K562 (cell line): ENCODE results near the gene IGF1R.

ENCODE experiments used
- CAMTA2 ChIP-seq: fragments of 250-450 bp; sonication (Bioruptor Pico); conservative IDR thresholded peaks from 2 replicates; pipeline ENCODE4 v1.5.1; 2022
- CBX2 ChIP-seq: fragments of 200-600 bp; sonication (generic); IDR thresholded peaks from one replicate; pipeline ENCODE4 v1.6.1; 2012; ENCODE audit warnings: mild to moderate bottlenecking, low read length, inconsistent platforms; ENCODE audit not compliant: insufficient read depth, poor library complexity, severe bottlenecking
- FOXJ3 ChIP-seq: sonication (generic); formaldehyde crosslinking; IDR thresholded peaks from 2 replicates; pipeline ENCODE4 v1.4.0; 2020; ENCODE audit warnings: mild to moderate bottlenecking, missing genetic modification reagents
- MAZ ChIP-seq, 2 experiments: fragments of 450-650 bp in 1 of 2; sonication (generic) in 1 of 2; formaldehyde crosslinking; IDR thresholded peaks in 1 of 2; conservative IDR thresholded peaks in 1 of 2; 2 replicates each; pipeline versions ENCODE4 v1.4.0 to v1.5.0; 2020; ENCODE audit warnings: mild to moderate bottlenecking in 1 of 2, missing genetic modification reagents in 1 of 2
- ZBTB1 ChIP-seq: sonication (generic); formaldehyde crosslinking; IDR thresholded peaks from 2 replicates; pipeline ENCODE4 v1.8.1; 2023; ENCODE audit warnings: missing genetic modification reagents, low read depth, mild to moderate bottlenecking, borderline replicate concordance
- ZNF384 ChIP-seq: IDR thresholded peaks from 2 replicates; pipeline ENCODE4 v1.6.1; 2012; ENCODE audit warnings: low read depth, low read length, improper control_type of control experiment
- ZNF407 ChIP-seq: fragments of 450-650 bp; IDR thresholded peaks from 2 replicates; pipeline ENCODE4 v1.6.1; 2016; ENCODE audit warnings: low read depth

GRCh38 chr15:98684436-98684835 lies 36.1 kb downstream of the IGF1R start:
- TF ChIP-seq ZNF384 (no peak), ZBTB1 (CRISPR knock-in tag) (no peak), FOXJ3 (CRISPR knock-in tag) (no peak), CBX2 (no peak), ZNF407 (no peak), CAMTA2 (no peak), MAZ (CRISPR knock-in tag; conservative IDR thresholded peaks at IDR 0.05 in 1 of 2, IDR thresholded peaks at IDR 0.05 in 1 of 2) (no peak)
